ENCODE data around the gene CAND2. TPM values are rescaled to one million over a fixed set of nuclear protein-coding genes. Genes with fewer than 3 reads are reported as not detected.

Gene CAND2
- total RNA-seq, 1 donor from 2014 or later = 15.5 TPM

DNA sequence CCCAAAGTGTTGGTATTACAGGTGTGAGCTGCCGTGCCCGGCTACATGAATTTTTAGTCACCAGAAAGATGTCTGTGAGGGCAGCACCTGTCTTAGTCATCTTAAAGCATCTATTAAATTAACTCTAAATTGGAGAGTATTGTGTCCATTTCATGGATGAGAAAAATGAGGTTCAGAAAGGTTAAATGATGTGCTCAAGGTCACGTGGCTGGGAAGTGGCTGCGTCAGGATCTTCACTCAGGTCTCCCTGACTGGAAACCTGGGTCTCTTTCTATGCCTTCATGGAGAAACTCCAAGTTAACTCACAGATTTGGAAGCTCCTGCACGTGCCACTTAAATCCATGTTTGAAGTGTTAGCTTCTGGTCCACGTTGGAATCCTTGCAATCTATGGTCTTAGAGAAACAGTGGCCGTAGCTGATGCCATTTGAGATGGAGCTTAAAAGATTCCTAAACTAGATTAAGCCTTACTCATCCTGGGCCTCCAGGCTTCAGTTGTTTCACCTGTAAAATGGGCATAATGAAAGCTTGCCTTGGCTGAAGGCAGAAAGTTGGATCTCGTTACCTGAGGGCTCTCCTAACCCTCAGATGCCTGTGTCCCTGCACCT, 32.2 kb upstream of the CAND2 start:
- no peak overlapping the region for H3K27ac Mint-ChIP-seq (ENCODE audit: unreplicated experiment)
- no peaks in the 10 kb centered on the region for H3K9me3 Mint-ChIP-seq
- no peaks in the 10 kb centered on the region for H3K36me3 Mint-ChIP-seq (ENCODE audit: low read depth)
- H3K4me3 Mint-ChIP-seq = no peak overlapping the region
- H3K27me3 Mint-ChIP-seq (ENCODE audit: low read depth) = no peaks in the 10 kb centered on the region
- TF ChIP-seq CTCF (conservative IDR thresholded peaks at IDR 0.05) = no peak
- no peak for DNase-seq (ENCODE audit: low read depth, low spot score)
- H3K4me1 Mint-ChIP-seq = peaks cover 7% of the 10 kb centered on the region

DNA sequence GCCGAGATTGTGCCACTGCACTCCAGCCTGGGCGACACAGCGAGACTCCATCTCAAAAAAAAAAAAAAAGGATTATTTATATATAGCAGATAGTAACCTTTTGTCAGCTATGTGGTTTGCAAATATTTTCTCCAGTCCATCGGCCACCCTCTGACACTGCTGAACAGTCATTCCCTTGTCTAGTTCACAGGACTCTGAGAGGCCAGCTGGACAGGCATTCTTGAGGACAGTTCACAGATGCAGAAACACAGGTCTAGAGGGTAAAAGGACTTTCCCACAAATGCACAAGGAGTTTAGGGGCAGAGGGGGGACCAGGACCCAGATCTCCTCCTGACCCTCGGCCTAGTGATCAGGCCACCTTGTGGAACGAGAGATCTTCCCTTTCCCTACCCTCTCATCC, 29.9 kb upstream of the CAND2 start:
- no peaks in the 10 kb centered on the region for H3K27me3 Mint-ChIP-seq (ENCODE audit: low read depth)
- H3K4me3 Mint-ChIP-seq = no peak overlapping the region
- no peak overlapping the region for H3K27ac Mint-ChIP-seq (ENCODE audit: unreplicated experiment)
- peaks cover 7% of the 10 kb centered on the region for H3K4me1 Mint-ChIP-seq
- TF ChIP-seq CTCF (conservative IDR thresholded peaks at IDR 0.05) = no peak
- no peaks in the 10 kb centered on the region for H3K36me3 Mint-ChIP-seq (ENCODE audit: low read depth)
- no peak for DNase-seq (ENCODE audit: low read depth, low spot score)
- H3K9me3 Mint-ChIP-seq = no peaks in the 10 kb centered on the region

DNA sequence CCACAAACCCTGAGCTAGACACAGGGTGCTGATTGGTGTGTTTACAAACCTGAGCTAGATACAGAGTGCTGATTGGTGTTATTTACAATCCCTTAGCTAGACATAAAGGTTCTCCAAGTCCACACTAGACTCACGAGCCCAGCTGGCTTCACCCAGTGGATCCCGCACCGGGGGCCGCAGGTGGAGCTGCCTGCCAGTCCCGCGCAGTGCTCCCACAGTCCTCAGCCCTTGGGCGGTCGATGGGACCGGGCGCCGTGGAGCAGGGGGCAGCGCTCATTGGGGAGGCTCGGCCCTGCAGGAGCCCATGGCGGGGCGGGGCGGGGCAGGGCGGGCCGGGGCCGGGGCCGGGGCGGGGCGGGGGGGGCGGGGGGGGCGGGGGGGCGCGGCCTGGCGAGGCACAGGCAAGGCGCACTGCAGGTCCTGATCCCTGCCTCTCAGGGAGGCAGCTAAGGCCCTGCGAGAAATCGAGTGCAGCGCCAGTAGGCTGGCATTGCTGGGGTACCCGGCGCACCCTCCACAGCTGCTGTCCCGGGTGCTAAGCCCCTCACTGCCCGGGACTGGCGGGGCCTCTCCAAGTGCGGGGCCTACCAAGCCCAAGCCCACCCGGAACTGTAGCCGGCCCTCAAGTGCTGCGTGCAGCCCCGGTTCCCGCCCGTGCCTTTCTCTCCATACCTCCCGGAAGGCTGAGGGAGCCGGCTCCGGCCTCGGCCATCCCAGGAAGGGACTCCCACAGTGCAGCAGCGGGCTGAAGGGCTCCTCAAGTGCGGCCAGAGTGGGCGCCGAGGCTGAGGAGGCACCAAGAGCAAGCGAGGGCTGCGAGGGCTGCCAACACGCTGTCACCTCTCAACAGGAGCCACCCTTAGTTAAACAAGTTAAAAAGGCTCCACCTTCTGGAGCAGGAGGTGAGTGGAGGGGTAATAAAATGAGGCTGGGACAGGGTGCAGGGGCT, 27.6 kb upstream of the CAND2 start:
- H3K4me3 Mint-ChIP-seq = no peak overlapping the region
- no peak for TF ChIP-seq CTCF (conservative IDR thresholded peaks at IDR 0.05)
- H3K9me3 Mint-ChIP-seq = no peaks in the 10 kb centered on the region
- no peak overlapping the region for H3K27ac Mint-ChIP-seq (ENCODE audit: unreplicated experiment)
- DNase-seq (ENCODE audit: low read depth, low spot score) = no peak
- peaks cover 3% of the 10 kb centered on the region for H3K27me3 Mint-ChIP-seq (ENCODE audit: low read depth)
- H3K4me1 Mint-ChIP-seq = peaks cover 7% of the 10 kb centered on the region
- H3K36me3 Mint-ChIP-seq (ENCODE audit: low read depth) = no peaks in the 10 kb centered on the region

DNA sequence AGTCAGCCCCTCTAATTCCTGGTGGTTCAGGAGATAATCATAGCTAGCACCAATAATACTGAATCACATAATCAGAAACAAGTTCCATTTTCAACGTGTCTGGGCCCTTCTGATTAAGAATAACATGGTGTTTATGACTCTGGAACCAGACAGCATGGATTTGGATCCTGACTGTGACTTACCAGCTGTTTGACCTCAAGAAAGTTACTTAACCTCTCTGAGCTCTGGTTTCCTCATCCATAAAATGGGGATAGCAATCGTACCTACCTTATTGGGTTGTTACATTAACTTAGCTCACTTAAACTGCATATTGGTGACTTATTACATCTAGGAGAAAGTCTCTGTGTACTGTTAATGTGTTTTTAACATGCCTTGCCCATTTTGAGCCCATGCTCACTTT, 26.7 kb upstream of the CAND2 start:
- no peak for DNase-seq (ENCODE audit: low read depth, low spot score)
- Mint-ChIP-seq H3K4me3 (no peak overlapping the region), H3K9me3 (no peaks in the 10 kb centered on the region), H3K4me1 (peaks cover 7% of the 10 kb centered on the region), H3K36me3 (ENCODE audit: low read depth) (no peaks in the 10 kb centered on the region), H3K27ac (ENCODE audit: unreplicated experiment) (no peak overlapping the region), H3K27me3 (ENCODE audit: low read depth) (peaks cover 3% of the 10 kb centered on the region)
- TF ChIP-seq CTCF (conservative IDR thresholded peaks at IDR 0.05) = no peak

- H3K27me3 Mint-ChIP-seq (ENCODE audit: low read depth) = peaks cover 3% of the 10 kb centered on the region
- no peak overlapping the region for H3K27ac Mint-ChIP-seq (ENCODE audit: unreplicated experiment)
- DNase-seq (ENCODE audit: low read depth, low spot score) = no peak
- H3K9me3 Mint-ChIP-seq = no peaks in the 10 kb centered on the region
- H3K36me3 Mint-ChIP-seq (ENCODE audit: low read depth) = no peaks in the 10 kb centered on the region
- H3K4me1 Mint-ChIP-seq = peaks cover 7% of the 10 kb centered on the region
- TF ChIP-seq CTCF (conservative IDR thresholded peaks at IDR 0.05) = no peak
- H3K4me3 Mint-ChIP-seq = no peak overlapping the region
Observed at GRCh38 chr3:12771236-12771635, 25.2 kb upstream of the CAND2 start.

Data from neural crest cell (in vitro differentiated cells).